ENCODE measurements around the gene NPPC.

Gene NPPC

DNA sequence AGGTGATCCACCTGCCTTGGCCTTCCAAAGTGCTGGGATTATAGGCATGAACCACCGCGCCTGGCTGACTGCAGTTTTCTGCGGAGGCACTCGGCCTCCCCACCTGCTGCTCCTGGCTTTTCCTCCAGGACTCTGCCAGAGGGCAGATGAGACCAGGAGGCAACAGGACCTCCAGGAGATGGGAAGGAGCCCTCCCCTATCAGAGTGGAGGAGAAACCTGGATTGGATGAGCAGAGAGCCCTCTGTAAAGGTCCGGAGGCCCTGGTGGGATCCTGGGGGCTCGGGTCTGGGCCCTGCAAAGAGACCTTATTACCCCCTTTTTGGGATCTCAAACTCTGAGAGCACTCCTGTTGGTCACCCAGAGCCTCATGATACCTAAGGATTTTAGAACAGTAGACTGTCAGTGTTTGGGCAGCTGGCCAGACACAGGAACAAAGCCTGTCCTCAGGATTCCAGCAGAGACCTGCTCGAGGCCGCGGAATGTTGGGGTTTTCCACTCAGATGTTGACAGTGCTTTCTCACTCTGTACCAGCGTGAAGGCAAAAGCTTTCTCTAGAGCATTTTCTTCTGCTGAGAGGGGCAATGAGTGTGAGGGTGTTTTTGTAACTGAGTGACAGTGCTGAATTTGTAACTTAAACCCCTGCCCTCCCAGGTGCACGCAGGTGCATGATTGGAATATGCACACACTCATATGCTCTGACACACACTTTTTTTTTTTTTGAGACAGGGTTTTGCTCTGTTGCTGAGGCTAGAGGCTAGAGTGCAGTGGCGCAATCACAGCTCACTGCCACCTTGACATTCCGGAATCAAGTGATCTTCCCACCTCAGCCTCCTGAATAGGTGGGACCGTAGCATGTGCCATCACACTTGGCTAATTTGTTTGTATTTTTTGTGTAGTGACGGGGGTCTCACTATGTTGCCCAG is 48.4 kb downstream of the NPPC start:
- intact Hi-C loops (cut with micrococcal nuclease) = no loop called here
- no peak overlapping the region for H3K4me3 Mint-ChIP-seq
- H3K36me3 Mint-ChIP-seq (ENCODE audit: low read depth) = no peaks in the 10 kb centered on the region
- no peaks in the 10 kb centered on the region for H3K4me1 Mint-ChIP-seq (ENCODE audit: low read depth)
- H3K9me3 Mint-ChIP-seq = no peaks in the 10 kb centered on the region
- peaks cover 8% of the 10 kb centered on the region for H3K27me3 Mint-ChIP-seq
- H3K27ac Mint-ChIP-seq = no peak overlapping the region

GRCh38 chr2:231874944-231875343 is 51.3 kb downstream of the NPPC start:
- Mint-ChIP-seq H3K9me3 (peaks cover 5% of the 10 kb centered on the region), H3K36me3 (ENCODE audit: low read depth) (peaks cover 4% of the 10 kb centered on the region)
- intact Hi-C loops (cut with micrococcal nuclease) = no loop called here

More at GRCh38 chr2:231874944-231875343, 51.3 kb downstream of the NPPC start:
- Mint-ChIP-seq H3K4me1 (ENCODE audit: low read depth) (no peaks in the 10 kb centered on the region), H3K27me3 (no peaks in the 10 kb centered on the region), H3K27ac (no peak overlapping the region), H3K4me3 (no peak overlapping the region)

Measured in dendritic cell treated with granulocyte-macrophage colony-stimulating factor and Interleukin-4, amounts not matched to agents 40 ng/mL and 50 ng/mL, for 4 days (primary cell).